RWPE2 (cell line): ENCODE data around the gene PRLHR.
A peak's percentile ranks its signal among the peaks of the same experiment; 100 is the strongest.

ENCODE experiments used
- ATAC-seq: fragments of 200-7000 bp; cut with Tn5 transposase; 3 replicates; pipeline ENCODE4 v1.9.1; 2021; ENCODE audit warnings: low read depth
- DNase-seq: peaks from one replicate; pipeline ENCODE4 v3.0.0-alpha.2; 2020; ENCODE audit warnings: low spot score
- H3K27ac ChIP-seq: fragments of 450-650 bp; 2 replicates; pipeline ENCODE4 v1.5.1; 2017; ENCODE audit warnings: mild to moderate bottlenecking; ENCODE audit not compliant: poor library complexity, severe bottlenecking
- H3K27me3 ChIP-seq: fragments of 250-450 bp; sonication (Bioruptor Pico); 2 replicates; pipeline ENCODE4 v1.5.1; 2021; ENCODE audit warnings: mild to moderate bottlenecking, moderate library complexity; ENCODE audit not compliant: insufficient read depth, poor library complexity, severe bottlenecking
- H3K36me3 ChIP-seq: fragments of 250-450 bp; sonication (Bioruptor Pico); 2 replicates; pipeline ENCODE4 v1.5.1; 2020; ENCODE audit warnings: low read depth, mild to moderate bottlenecking, moderate library complexity
- H3K4me1 ChIP-seq: fragments of 250-450 bp; sonication (Bioruptor Pico); 2 replicates; pipeline ENCODE4 v1.5.1; 2021; ENCODE audit warnings: mild to moderate bottlenecking, moderate library complexity; ENCODE audit not compliant: insufficient read depth, poor library complexity, severe bottlenecking
- H3K4me3 ChIP-seq: fragments of 250-450 bp; sonication (Bioruptor Pico); 2 replicates; pipeline ENCODE4 v1.5.1; 2021; ENCODE audit warnings: mild to moderate bottlenecking, moderate library complexity; ENCODE audit not compliant: severe bottlenecking
- H3K9me3 ChIP-seq: fragments of 250-450 bp; sonication (Bioruptor Pico); 2 replicates; pipeline ENCODE4 v1.5.1; 2021; ENCODE audit warnings: mild to moderate bottlenecking, moderate library complexity; ENCODE audit not compliant: severe bottlenecking
- CTCF ChIP-seq: fragments of 450-650 bp; IDR thresholded peaks from one replicate; pipeline ENCODE4 v1.5.1; 2017; ENCODE audit warnings: mild to moderate bottlenecking, moderate library complexity; ENCODE audit not compliant: poor library complexity, severe bottlenecking

Gene PRLHR

GRCh38 chr10:118592675-118593330 lies 2.6 kb downstream of the PRLHR start:
- Histone ChIP-seq H3K4me3 (no peak overlapping the region), H3K27me3 (peaks cover 56% of the 10 kb centered on the region), H3K4me1 (no peaks in the 10 kb centered on the region), H3K36me3 (no peaks in the 10 kb centered on the region), H3K9me3 (no peaks in the 10 kb centered on the region), H3K27ac (no peak overlapping the region)
- DNase-seq = no peak
- no peak for TF ChIP-seq CTCF
- no peak for ATAC-seq

DNA sequence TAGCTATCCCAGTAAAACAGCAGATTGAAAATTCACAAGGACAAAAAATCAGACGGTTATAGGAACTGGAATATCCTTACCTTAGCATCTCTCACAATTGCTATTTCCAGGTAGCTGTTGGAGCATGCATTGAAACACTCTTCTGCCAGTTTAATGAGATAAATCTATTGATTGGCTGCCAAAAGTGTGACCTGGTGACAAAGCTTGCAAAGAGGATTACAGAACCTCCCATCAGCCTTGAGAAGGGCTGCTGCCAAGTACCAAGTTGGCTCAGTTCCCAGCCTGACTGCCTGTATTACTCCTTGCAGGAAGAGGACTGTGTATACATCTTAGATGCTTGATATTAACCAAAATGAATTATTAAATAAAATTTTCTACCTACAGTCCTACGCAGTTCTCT lies 5.1 kb downstream of the PRLHR start:
- TF ChIP-seq CTCF = no peak
- H3K27me3 ChIP-seq = peaks cover 32% of the 10 kb centered on the region
- DNase-seq (no peak), ATAC-seq (peak; percentile 41; the same call in 1 of the 3 replicates)
- H3K9me3 ChIP-seq = no peaks in the 10 kb centered on the region
- H3K27ac ChIP-seq = no peak overlapping the region
- peaks cover 4% of the 10 kb centered on the region for H3K4me1 ChIP-seq
- no peak overlapping the region for H3K4me3 ChIP-seq
- no peaks in the 10 kb centered on the region for H3K36me3 ChIP-seq

DNA sequence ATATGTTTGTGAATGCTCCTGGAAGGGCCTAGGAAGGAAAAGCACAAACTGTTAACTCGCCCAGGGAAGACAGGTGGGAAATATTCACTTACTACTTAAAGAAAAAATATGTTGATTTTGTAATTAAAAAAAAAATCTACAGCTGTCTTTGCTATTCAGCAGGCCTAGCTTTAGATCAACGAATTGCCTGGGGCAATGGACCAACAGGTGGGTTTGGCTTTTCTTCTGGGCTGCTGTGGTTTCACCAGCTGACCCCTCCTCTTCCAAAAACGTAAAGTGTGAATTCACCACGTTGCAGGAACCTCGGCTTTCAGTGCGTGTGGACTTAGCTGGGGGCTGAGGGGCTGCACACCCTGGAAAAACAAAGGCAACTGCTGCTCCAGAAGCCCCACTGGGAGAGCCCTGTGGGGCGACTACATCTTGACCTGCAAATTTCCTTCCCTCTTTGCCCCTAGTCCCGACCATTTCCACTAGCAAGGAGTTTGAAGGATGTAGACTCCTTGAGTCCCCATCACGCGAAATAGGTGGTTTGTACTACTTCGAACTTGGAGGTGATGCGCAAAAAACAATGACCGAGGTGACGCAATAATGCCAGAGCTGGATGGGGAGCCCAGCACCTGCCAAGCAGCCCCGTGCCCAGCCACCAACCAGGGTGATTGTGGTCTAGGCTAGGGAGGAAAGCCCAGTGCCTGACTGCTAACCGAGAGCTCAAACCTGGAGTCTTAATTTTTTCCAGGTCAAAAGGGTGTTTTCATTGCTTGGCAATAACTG lies 7.4 kb downstream of the PRLHR start:
- DNase-seq (no peak), ATAC-seq (no peak)
- H3K9me3 ChIP-seq = no peaks in the 10 kb centered on the region
- H3K27ac ChIP-seq = no peak overlapping the region
- H3K4me1 ChIP-seq = peaks cover 10% of the 10 kb centered on the region
- no peaks in the 10 kb centered on the region for H3K36me3 ChIP-seq
- no peak for TF ChIP-seq CTCF
- H3K4me3 ChIP-seq = no peak overlapping the region
- peaks cover 9% of the 10 kb centered on the region for H3K27me3 ChIP-seq

- Histone ChIP-seq H3K36me3 (no peaks in the 10 kb centered on the region), H3K4me1 (peaks cover 10% of the 10 kb centered on the region), H3K27me3 (peaks cover 3% of the 10 kb centered on the region), H3K4me3 (no peak overlapping the region), H3K27ac (no peak overlapping the region), H3K9me3 (no peaks in the 10 kb centered on the region)
- ATAC-seq (no peak), DNase-seq (no peak)
- no peak for TF ChIP-seq CTCF
These were observed 8.5 kb downstream of the PRLHR start for GRCh38 chr10:118586911-118587310.

- no peak for TF ChIP-seq CTCF
These were observed 9.7 kb downstream of the PRLHR start for GRCh38 chr10:118585794-118586193.

More at GRCh38 chr10:118585794-118586193, 9.7 kb downstream of the PRLHR start:
- Histone ChIP-seq H3K36me3 (no peaks in the 10 kb centered on the region), H3K27ac (no peak overlapping the region), H3K4me3 (no peak overlapping the region), H3K27me3 (peaks cover 3% of the 10 kb centered on the region), H3K4me1 (peaks cover 10% of the 10 kb centered on the region), H3K9me3 (no peaks in the 10 kb centered on the region)
- DNase-seq (no peak), ATAC-seq (peak; percentile 25; the same call in 1 of the 3 replicates)
